Brain microvascular endothelial cell (primary cell): ENCODE data around the gene ABHD14A.

Source experiments
- DNase-seq: peaks from one replicate; pipeline ENCODE4 v3.0.0-alpha.2; 2020
- H3K27ac ChIP-seq: fragments of 250-450 bp; sonication (Bioruptor Pico); 2 replicates; pipeline ENCODE4 v1.5.1; 2020; ENCODE audit warnings: mild to moderate bottlenecking, moderate library complexity
- H3K27me3 ChIP-seq: fragments of 250-450 bp; sonication (Bioruptor Pico); replicated peaks from 2 replicates; pipeline ENCODE4 v1.5.1; 2020; ENCODE audit warnings: mild to moderate bottlenecking
- H3K36me3 ChIP-seq: fragments of 250-450 bp; sonication (Bioruptor Pico); replicated peaks from 2 replicates; pipeline ENCODE4 v1.5.1; 2020; ENCODE audit warnings: mild to moderate bottlenecking
- H3K4me3 ChIP-seq: 2 replicates; pipeline ENCODE4 v1.5.1; 2011; ENCODE audit warnings: low read depth, mild to moderate bottlenecking, control low read depth, low read length, moderate library complexity
- CTCF ChIP-seq: IDR thresholded peaks from 2 replicates; pipeline ENCODE4 v1.5.1; 2011; ENCODE audit warnings: low read depth, mild to moderate bottlenecking, moderate library complexity, low read length, control low read depth, inconsistent platforms; ENCODE audit errors: missing control alignments
- in situ Hi-C: cut with HindIII; loops from 2 replicates; pipeline ENCODE4 v1.10.0; 2017; ENCODE audit warnings: low sequenced_read_pairs, low pct_ligation_motif_present

Gene ABHD14A

GRCh38 chr3:52019352-52020080, 44.7 kb downstream of the ABHD14A start:
- no peak overlapping the region for H3K27ac ChIP-seq
- H3K4me3 ChIP-seq, result no peak overlapping the region
- in situ Hi-C loops, result no loop called here
- H3K27me3 ChIP-seq, result no peaks in the 10 kb centered on the region
- no peak for DNase-seq
- no peaks in the 10 kb centered on the region for H3K36me3 ChIP-seq
- no peak for TF ChIP-seq CTCF

GRCh38 chr3:52020796-52021195, 45.9 kb downstream of the ABHD14A start:
- no peak for TF ChIP-seq CTCF
- Histone ChIP-seq H3K4me3 (no peak overlapping the region), H3K27me3 (no peaks in the 10 kb centered on the region), H3K27ac (no peak overlapping the region), H3K36me3 (no peaks in the 10 kb centered on the region)
- no peak for DNase-seq
- in situ Hi-C loops, result no loop called here

- TF ChIP-seq CTCF, result no peak
- H3K27me3 ChIP-seq, result no peaks in the 10 kb centered on the region
- no peak for DNase-seq
- H3K36me3 ChIP-seq, result no peaks in the 10 kb centered on the region
- no peak overlapping the region for H3K4me3 ChIP-seq
- in situ Hi-C loops, result no loop called here
- no peak overlapping the region for H3K27ac ChIP-seq
These were observed 46.8 kb downstream of the ABHD14A start for GRCh38 chr3:52021489-52022268.

- H3K27ac ChIP-seq, result no peak overlapping the region
- no peak for TF ChIP-seq CTCF
- no peaks in the 10 kb centered on the region for H3K27me3 ChIP-seq
- in situ Hi-C loops, result no loop called here
- H3K36me3 ChIP-seq, result no peaks in the 10 kb centered on the region
- no peak overlapping the region for H3K4me3 ChIP-seq
- no peak for DNase-seq
These were observed 47.6 kb downstream of the ABHD14A start for GRCh38 chr3:52022323-52023100.

- TF ChIP-seq CTCF, result no peak
- H3K27ac ChIP-seq, result no peak overlapping the region
- no peak overlapping the region for H3K4me3 ChIP-seq
- no peaks in the 10 kb centered on the region for H3K27me3 ChIP-seq
- no peaks in the 10 kb centered on the region for H3K36me3 ChIP-seq
- no peak for DNase-seq
- in situ Hi-C loops, result no loop called here
These were observed 48.4 kb downstream of the ABHD14A start for GRCh38 chr3:52023101-52023770.
